ENCODE measurements around the gene ERCC8. TPM values are rescaled to one million over a fixed set of nuclear protein-coding genes. Genes with fewer than 3 reads are reported as not detected.

ERCC8 gene
- polyA plus RNA-seq, 3 donors: 5.5 to 16.8 (median 10.6) TPM

DNA sequence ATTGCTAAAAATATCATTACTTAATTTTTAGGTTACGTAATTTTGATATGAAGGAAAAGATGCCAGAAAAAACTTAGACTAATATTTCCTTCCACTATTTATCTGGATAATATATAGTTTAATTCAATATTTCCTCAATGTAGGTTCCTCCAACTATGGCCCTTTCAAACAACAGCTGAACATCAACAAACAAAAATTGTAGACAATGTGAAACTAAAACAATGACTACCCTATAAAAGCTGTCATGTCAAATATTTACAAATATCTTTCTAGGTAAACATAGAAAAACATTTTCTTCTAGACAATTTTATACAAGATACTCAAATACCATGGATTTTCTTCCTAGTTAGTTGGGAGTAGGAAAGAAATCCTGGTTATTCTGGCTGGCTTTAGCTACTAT is 117.7 kb downstream of the ERCC8 start:
- WGBS (ENCODE audit: insufficient coverage): no CpG with 5 or more reads among the region's 1 CpG
- no peaks in the 10 kb centered on the region for H3K27me3 ChIP-seq (ENCODE audit: control insufficient read depth in 2 of 2, insufficient read depth in 2 of 2, low read length in 2 of 2)
- H3K36me3 ChIP-seq (replicated peaks in 1 of 2; ENCODE audit: control insufficient read depth in 1 of 2, insufficient read depth in 2 of 2, low read length in 2 of 2): no peaks in the 10 kb centered on the region
- no peaks in the 10 kb centered on the region for H4K20me1 ChIP-seq (ENCODE audit: insufficient read depth, low read length)
- TF ChIP-seq, protein P1, sequence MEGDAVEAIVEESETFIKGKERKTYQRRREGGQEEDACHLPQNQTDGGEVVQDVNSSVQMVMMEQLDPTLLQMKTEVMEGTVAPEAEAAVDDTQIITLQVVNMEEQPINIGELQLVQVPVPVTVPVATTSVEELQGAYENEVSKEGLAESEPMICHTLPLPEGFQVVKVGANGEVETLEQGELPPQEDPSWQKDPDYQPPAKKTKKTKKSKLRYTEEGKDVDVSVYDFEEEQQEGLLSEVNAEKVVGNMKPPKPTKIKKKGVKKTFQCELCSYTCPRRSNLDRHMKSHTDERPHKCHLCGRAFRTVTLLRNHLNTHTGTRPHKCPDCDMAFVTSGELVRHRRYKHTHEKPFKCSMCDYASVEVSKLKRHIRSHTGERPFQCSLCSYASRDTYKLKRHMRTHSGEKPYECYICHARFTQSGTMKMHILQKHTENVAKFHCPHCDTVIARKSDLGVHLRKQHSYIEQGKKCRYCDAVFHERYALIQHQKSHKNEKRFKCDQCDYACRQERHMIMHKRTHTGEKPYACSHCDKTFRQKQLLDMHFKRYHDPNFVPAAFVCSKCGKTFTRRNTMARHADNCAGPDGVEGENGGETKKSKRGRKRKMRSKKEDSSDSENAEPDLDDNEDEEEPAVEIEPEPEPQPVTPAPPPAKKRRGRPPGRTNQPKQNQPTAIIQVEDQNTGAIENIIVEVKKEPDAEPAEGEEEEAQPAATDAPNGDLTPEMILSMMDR (IDR thresholded peaks at IDR 0.05): no peak
- DNase-seq: no peak
- no peak overlapping the region for H3K27ac ChIP-seq (ENCODE audit: low read depth in 1 of 2, low read length in 2 of 2)
- no peak overlapping the region for H3K4me3 ChIP-seq (replicated peaks in 1 of 3; ENCODE audit: low read depth in 2 of 3, low read length in 3 of 3)
- no peaks in the 10 kb centered on the region for H3K9me3 Mint-ChIP-seq
- no peaks in the 10 kb centered on the region for H3K79me2 ChIP-seq (ENCODE audit: insufficient read depth, low read length)
- H3K4me1 ChIP-seq (ENCODE audit: control insufficient read depth in 1 of 2, insufficient read depth in 2 of 2, low read length in 2 of 2): no peaks in the 10 kb centered on the region
- intact Hi-C loops (cut with micrococcal nuclease): no loop called here
- H3K36me3 Mint-ChIP-seq: no peaks in the 10 kb centered on the region
- H3K27ac Mint-ChIP-seq: no peak overlapping the region
- H3K4me1 Mint-ChIP-seq: peaks cover 2% of the 10 kb centered on the region
- H3K9ac ChIP-seq (ENCODE audit: insufficient read depth, low read length, poor library complexity, severe bottlenecking): no peak overlapping the region
- no peak overlapping the region for H3K4me2 ChIP-seq (replicated peaks; ENCODE audit: extremely low read depth, low read length, poor library complexity, severe bottlenecking)
- H2AFZ ChIP-seq (ENCODE audit: insufficient read depth, low read depth, low read length, poor library complexity, severe bottlenecking): no peak overlapping the region
- H3K9me3 ChIP-seq (replicated peaks in 1 of 2; ENCODE audit: control insufficient read depth in 1 of 2, insufficient read depth in 1 of 2, low read length in 2 of 2): no peaks in the 10 kb centered on the region
- H3K4me3 Mint-ChIP-seq: no peak overlapping the region
- no peaks in the 10 kb centered on the region for H3K27me3 Mint-ChIP-seq (ENCODE audit: low read depth in 3 of 3)

DNA sequence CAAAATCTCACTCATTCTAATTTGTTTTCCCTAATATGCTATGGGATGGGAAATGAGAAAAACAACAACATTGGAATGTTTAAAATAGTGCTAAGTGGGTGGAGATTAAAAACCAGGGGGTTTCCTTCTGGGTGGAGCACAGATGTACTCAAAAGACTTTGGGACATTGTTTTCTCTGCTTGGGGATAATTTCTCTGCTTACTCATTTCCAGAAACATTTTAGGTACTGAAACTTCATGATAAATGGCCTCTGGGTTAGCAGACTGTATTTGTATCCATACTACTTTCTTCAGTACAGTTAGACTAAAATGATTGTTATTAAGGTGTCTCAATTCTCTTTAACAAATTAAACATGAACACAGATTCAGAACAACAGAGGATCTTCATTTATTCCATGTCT is 118.2 kb downstream of the ERCC8 start:
- intact Hi-C loops (cut with micrococcal nuclease): no loop called here
- Histone ChIP-seq H3K79me2 (ENCODE audit: insufficient read depth, low read length) (no peaks in the 10 kb centered on the region), H3K4me1 (ENCODE audit: control insufficient read depth in 1 of 2, insufficient read depth in 2 of 2, low read length in 2 of 2) (no peaks in the 10 kb centered on the region), H3K27me3 (ENCODE audit: control insufficient read depth in 2 of 2, insufficient read depth in 2 of 2, low read length in 2 of 2) (no peaks in the 10 kb centered on the region), H3K4me3 (replicated peaks in 1 of 3; ENCODE audit: low read depth in 2 of 3, low read length in 3 of 3) (no peak overlapping the region), H2AFZ (ENCODE audit: insufficient read depth, low read depth, low read length, poor library complexity, severe bottlenecking) (no peak overlapping the region), H3K9me3 (replicated peaks in 1 of 2; ENCODE audit: control insufficient read depth in 1 of 2, insufficient read depth in 1 of 2, low read length in 2 of 2) (no peaks in the 10 kb centered on the region), H3K27ac (ENCODE audit: low read depth in 1 of 2, low read length in 2 of 2) (no peak overlapping the region), H3K36me3 (replicated peaks in 1 of 2; ENCODE audit: control insufficient read depth in 1 of 2, insufficient read depth in 2 of 2, low read length in 2 of 2) (no peaks in the 10 kb centered on the region), H4K20me1 (ENCODE audit: insufficient read depth, low read length) (no peaks in the 10 kb centered on the region), H3K4me2 (replicated peaks; ENCODE audit: extremely low read depth, low read length, poor library complexity, severe bottlenecking) (no peak overlapping the region), H3K9ac (ENCODE audit: insufficient read depth, low read length, poor library complexity, severe bottlenecking) (no peak overlapping the region)
- no peaks in the 10 kb centered on the region for H3K36me3 Mint-ChIP-seq
- TF ChIP-seq, protein P1 (IDR thresholded peaks at IDR 0.05): no peak
- H3K4me1 Mint-ChIP-seq: peaks cover 2% of the 10 kb centered on the region
- H3K9me3 Mint-ChIP-seq: no peaks in the 10 kb centered on the region
- no peak overlapping the region for H3K4me3 Mint-ChIP-seq
- no peaks in the 10 kb centered on the region for H3K27me3 Mint-ChIP-seq (ENCODE audit: low read depth in 3 of 3)
- no peak overlapping the region for H3K27ac Mint-ChIP-seq
- no peak for DNase-seq

Other genes with a start within 250 kb of the ERCC8 start
- gene DEPDC1B, start 244.9 kb downstream of the ERCC8 start, polyA plus RNA-seq: under 1 TPM; 0.11 to 0.56 (median 0.14) TPM
- gene ELOVL7, start 100.8 kb downstream of the ERCC8 start, polyA plus RNA-seq: under 1 TPM; 0.21 to 0.36 (median 0.33) TPM
- 10 to 100 TPM in 2 of 3 donors, 1 to 10 TPM in 1; 5.9 to 29.5 (median 25.0) TPM for gene NDUFAF2, start 135 bp upstream of the ERCC8 start, polyA plus RNA-seq
- gene SMIM15, start 217.4 kb upstream of the ERCC8 start, polyA plus RNA-seq: 10 to 100 TPM in 2 of 3 donors, 1 to 10 TPM in 1; 7.0 to 43.4 (median 32.0) TPM

All from CD14-positive monocyte (primary cell).